GM12878 (cell line): ENCODE results near the gene MCOLN1. TPM values are rescaled to one million over a fixed set of nuclear protein-coding genes. Genes with fewer than 3 reads are reported as not detected.

Experiments
- CHD2 ChIP-seq: IDR thresholded peaks from 2 replicates; pipeline ENCODE4 v1.6.1; 2011; ENCODE audit warnings: low read depth, low read length, improper control_type of control experiment, borderline replicate concordance
- CREB1 ChIP-seq: IDR thresholded peaks from 2 replicates; pipeline ENCODE4 v1.6.1; 2012; ENCODE audit warnings: low read depth, mild to moderate bottlenecking, inconsistent platforms
- GABPA ChIP-seq: IDR thresholded peaks from 2 replicates; pipeline ENCODE4 v1.6.1; 2014; ENCODE audit warnings: antibody characterized with exemption, low read depth, mild to moderate bottlenecking, inconsistent platforms
- GATAD2B ChIP-seq: fragments of 450-650 bp; conservative IDR thresholded peaks from 2 replicates; pipeline ENCODE4 v1.6.1; 2017; ENCODE audit warnings: low read depth, mild to moderate bottlenecking, moderate library complexity
- JUND ChIP-seq: IDR thresholded peaks from 2 replicates; pipeline ENCODE4 v1.6.1; 2012; ENCODE audit warnings: low read depth, mild to moderate bottlenecking, low read length, improper control_type of control experiment, moderate library complexity
- KDM1A ChIP-seq: fragments of 200-600 bp; sonication (generic); IDR thresholded peaks from 2 replicates; pipeline ENCODE4 v1.6.1; 2016; ENCODE audit warnings: borderline replicate concordance
- NR2C1 ChIP-seq: fragments of 450-650 bp; IDR thresholded peaks from 2 replicates; pipeline ENCODE4 v1.6.1; 2017; ENCODE audit warnings: antibody characterized with exemption, mild to moderate bottlenecking, moderate library complexity
- PAX8 ChIP-seq: fragments of 450-650 bp; IDR thresholded peaks from 2 replicates; pipeline ENCODE4 v1.6.1; 2017; ENCODE audit warnings: mild to moderate bottlenecking, moderate library complexity
- SKIL ChIP-seq: fragments of 450-650 bp; IDR thresholded peaks from 2 replicates; pipeline ENCODE4 v1.6.1; 2017; ENCODE audit warnings: mild to moderate bottlenecking, low read depth, inconsistent platforms; ENCODE audit not compliant: poor library complexity, severe bottlenecking
- SPI1 ChIP-seq: IDR thresholded peaks from 2 replicates; pipeline ENCODE4 v1.6.1; 2011; ENCODE audit warnings: low read depth, mild to moderate bottlenecking, low read length, moderate library complexity, borderline replicate concordance; ENCODE audit not compliant: insufficient read depth
- SREBF1 ChIP-seq: IDR thresholded peaks from 2 replicates; pipeline ENCODE4 v1.6.1; 2012; ENCODE audit warnings: mild to moderate bottlenecking, low read length
- TBL1XR1 ChIP-seq: IDR thresholded peaks from 2 replicates; pipeline ENCODE4 v1.6.1; 2012; ENCODE audit warnings: low read depth, low read length, improper control_type of control experiment
- ZNF217 ChIP-seq: fragments of 450-650 bp; IDR thresholded peaks from 2 replicates; pipeline ENCODE4 v1.6.1; 2017; ENCODE audit warnings: antibody characterized with exemption, mild to moderate bottlenecking
- ZNF274 ChIP-seq: IDR thresholded peaks from one replicate; pipeline ENCODE4 v1.8.0; 2011; ENCODE audit not compliant: insufficient read length, insufficient read depth
- polyA plus RNA-seq, 11 experiments: library from polyadenylated mRNA; depleted of rRNA in 4 of 11; unstranded in 6 of 11; stranded (reverse) in 5 of 11; fragments of >200 nt; fragmentation: Nextera tagmentation in 4 of 11; fragmentation: Illumina TruSeq in 1 of 11; extraction: Ambion mirVana in 4 of 11; extraction: Trizol in 1 of 11; gene quantifications; 1 replicate in 1 of 11; 2 replicates in 10 of 11; pipeline versions ENCODE4 v1.2.1 to v1.2.3, GENCODE V29; 2011 to 2016; ENCODE audit warnings: inconsistent platforms in 2 of 11, missing spikeins in 2 of 11, low read depth in 1 of 11
- total RNA-seq, 4 experiments: library from RNA; depleted of rRNA in 3 of 4; stranded (reverse); fragments of >200 nt in 3 of 4; fragmentation: Illumina TruSeq in 1 of 4; extraction: Trizol in 1 of 4; gene quantifications; 2 replicates each; pipeline versions ENCODE4 v1.2.1 to v1.2.3, GENCODE V29; 2013 to 2021
- TF ChIP-seq, protein P1 (sequence below): IDR thresholded peaks from 2 replicates; pipeline ENCODE4 v1.6.1; 2012; ENCODE audit warnings: low read length, inconsistent platforms
- TF ChIP-seq, protein P2 (sequence below): IDR thresholded peaks from 2 replicates; pipeline ENCODE4 v1.6.1; 2011; ENCODE audit warnings: low read depth, low read length, improper control_type of control experiment, borderline replicate concordance

Gene MCOLN1
- total and polyA plus RNA-seq, 10 of the 15 experiments (the other 5 are each of a cell fraction or from before 2014, with no cell fraction given), result 0.42 to 15.6 (median 4.9) TPM

DNA sequence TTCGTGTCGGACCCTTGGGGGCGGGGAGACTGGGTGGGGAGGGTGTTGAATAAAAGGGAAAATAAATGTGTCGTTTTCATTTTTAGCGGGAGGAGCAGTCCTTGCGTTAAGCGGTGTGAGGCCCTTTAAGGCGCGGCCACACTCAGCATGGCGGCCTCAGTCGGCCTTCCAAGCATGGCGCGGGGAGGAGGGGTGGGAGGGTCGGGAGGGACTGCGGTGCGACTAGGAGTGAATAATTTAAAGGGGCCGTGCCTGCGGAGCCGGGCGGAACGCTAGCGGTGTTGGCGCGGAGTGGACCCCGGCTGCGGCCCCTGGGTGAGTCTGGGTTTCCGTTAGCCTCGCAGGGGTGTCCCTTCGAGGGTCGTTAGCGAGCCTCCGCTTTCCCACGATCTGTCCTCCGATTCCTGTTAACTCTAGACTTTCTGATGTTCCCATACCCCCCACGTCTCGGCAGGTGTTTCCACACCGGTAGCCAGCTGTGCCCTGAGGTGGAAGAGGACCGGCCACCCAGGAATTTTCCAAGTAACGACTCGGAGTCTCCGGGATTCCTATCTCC lies 11.6 kb downstream of the MCOLN1 start (continued):
- peak; percentile 62 for TF ChIP-seq NR2C1
- no peak for TF ChIP-seq SPI1
- TF ChIP-seq CHD2, result 0 out of 2 replicates have a peak, but pooled peaks have one; percentile 37
- TF ChIP-seq CREB1, result peak; percentile 57; the same call in 1 of the 2 replicates
- no peak for TF ChIP-seq PAX8
- no peak for TF ChIP-seq SREBF1
- TF ChIP-seq, protein P1, sequence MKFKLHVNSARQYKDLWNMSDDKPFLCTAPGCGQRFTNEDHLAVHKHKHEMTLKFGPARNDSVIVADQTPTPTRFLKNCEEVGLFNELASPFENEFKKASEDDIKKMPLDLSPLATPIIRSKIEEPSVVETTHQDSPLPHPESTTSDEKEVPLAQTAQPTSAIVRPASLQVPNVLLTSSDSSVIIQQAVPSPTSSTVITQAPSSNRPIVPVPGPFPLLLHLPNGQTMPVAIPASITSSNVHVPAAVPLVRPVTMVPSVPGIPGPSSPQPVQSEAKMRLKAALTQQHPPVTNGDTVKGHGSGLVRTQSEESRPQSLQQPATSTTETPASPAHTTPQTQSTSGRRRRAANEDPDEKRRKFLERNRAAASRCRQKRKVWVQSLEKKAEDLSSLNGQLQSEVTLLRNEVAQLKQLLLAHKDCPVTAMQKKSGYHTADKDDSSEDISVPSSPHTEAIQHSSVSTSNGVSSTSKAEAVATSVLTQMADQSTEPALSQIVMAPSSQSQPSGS, result no peak
- TF ChIP-seq, protein P2, sequence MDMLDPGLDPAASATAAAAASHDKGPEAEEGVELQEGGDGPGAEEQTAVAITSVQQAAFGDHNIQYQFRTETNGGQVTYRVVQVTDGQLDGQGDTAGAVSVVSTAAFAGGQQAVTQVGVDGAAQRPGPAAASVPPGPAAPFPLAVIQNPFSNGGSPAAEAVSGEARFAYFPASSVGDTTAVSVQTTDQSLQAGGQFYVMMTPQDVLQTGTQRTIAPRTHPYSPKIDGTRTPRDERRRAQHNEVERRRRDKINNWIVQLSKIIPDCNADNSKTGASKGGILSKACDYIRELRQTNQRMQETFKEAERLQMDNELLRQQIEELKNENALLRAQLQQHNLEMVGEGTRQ, result no peak
- no peak for TF ChIP-seq TBL1XR1
- no peak for TF ChIP-seq JUND
- TF ChIP-seq SKIL, result no peak
- TF ChIP-seq GATAD2B, result no peak
- TF ChIP-seq ZNF274, result no peak
- no peak for TF ChIP-seq KDM1A
- no peak for TF ChIP-seq GABPA
- TF ChIP-seq ZNF217, result no peak
